DMS114 treated with DMSO at 0.1 percent for 48 hours (cell line): ENCODE results near the gene EGLN1.

ENCODE experiments used
- DNase-seq: peaks from one replicate; lab custom pipeline; 2025; ENCODE audit not compliant: unreplicated experiment; lab: John Stamatoyannopoulos, UW

EGLN1 gene

DNA sequence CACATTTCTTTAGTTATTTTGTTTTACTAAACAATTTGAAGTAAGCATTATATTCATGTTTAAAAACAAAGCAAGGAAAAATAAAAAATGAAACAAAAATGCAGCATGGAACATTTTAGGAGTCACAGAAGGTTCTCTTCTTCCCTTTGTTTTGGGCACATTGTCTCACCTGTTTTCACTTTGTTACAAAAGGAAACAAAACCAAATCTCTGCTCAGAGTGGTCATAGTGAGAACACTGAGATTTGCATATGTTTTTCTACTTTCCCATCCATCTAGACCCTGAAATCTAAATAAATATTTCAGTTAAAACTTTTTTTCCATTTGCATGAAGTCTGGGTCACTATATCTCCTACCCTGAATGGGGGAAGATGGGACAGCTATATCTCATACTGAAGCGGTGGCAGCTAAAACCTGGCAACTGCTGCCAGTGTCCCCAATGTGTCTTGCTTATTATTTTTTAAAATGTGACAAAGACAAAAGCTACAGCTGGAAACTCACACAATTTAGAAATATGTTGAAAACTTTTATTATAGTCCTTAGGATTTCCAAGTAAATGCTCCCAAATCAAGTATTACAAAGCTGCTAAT lies 87.9 kb downstream of the EGLN1 start:
- no peak for DNase-seq

- no peak for DNase-seq
Observed at GRCh38 chr1:231332761-231333160, 89.3 kb downstream of the EGLN1 start.

- DNase-seq, result no peak
Observed at GRCh38 chr1:231329483-231329882, 92.6 kb downstream of the EGLN1 start.

GRCh38 chr1:231327617-231328016 lies 94.5 kb downstream of the EGLN1 start:
- no peak for DNase-seq

DNA sequence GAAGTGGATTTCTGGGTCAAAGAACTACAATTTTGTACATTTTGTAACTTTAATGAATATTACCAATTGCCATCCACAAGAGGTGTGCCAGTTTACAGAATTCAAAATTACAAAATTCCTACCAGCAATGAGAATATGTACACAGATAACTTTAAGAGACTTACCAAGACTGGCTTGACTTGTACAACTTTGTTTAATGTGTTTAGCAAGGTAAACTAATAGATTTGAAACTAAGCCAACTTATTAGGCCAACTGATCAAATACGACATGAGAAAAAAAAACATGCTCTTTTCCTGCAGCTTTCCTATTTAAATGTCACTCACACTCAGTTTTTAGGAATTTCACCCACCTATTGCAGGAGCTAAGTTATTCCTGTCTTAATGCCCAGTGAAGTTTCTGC lies 95.8 kb downstream of the EGLN1 start:
- DNase-seq, result no peak

GRCh38 chr1:231324660-231325059 lies 97.4 kb downstream of the EGLN1 start:
- DNase-seq, result no peak

- no peak for DNase-seq
Observed at GRCh38 chr1:231322880-231323530, 99.1 kb downstream of the EGLN1 start.

DNA sequence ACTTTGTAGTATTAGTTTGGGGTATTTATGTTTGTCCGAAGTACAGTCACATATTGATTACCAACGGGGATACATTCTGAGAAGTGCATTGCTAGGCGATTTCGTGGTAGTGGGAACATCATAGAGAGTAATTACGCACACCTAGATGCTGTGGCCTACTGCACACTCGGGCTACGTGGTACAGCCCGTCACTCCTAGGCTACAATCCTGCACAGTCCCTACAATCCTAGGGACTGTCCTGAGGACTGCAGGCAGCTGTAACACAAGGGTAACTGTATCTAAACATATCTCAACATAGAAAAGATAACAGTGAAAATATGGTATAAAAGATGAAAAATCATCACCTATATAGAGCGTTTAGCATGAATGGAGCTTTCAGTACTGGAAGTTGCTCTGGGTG lies 103.0 kb downstream of the EGLN1 start:
- no peak for DNase-seq

GRCh38 chr1:231318568-231318967 lies 103.5 kb downstream of the EGLN1 start:
- no peak for DNase-seq

- no peak for DNase-seq
Observed at GRCh38 chr1:231318015-231318355, 104.1 kb downstream of the EGLN1 start.

GRCh38 chr1:231317306-231318014 lies 104.6 kb downstream of the EGLN1 start:
- DNase-seq, result no peak

DNA sequence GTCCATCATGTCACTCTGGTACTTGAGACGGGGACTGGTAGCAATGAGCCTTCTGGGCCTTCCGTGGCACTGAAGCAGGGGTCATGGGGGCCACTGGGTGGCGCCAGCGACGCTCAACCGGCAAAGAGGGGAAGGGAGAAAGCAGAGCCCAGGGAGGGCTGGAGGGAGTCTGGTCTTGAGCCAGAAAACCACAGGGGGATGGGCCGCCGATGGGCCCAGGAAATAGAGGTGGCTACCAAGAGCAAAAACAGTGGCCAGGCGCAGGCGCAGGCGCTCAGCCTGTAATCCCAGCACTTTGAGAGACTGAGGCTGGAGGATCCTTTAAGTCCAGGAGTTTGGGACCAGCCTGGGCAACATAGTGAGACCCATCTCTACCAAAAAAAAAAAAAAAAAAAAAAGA lies 106.2 kb downstream of the EGLN1 start:
- no peak for DNase-seq
